K562 (cell line): ENCODE data around the gene RBMX. TPM values are rescaled to one million over a fixed set of nuclear protein-coding genes. Genes with fewer than 3 reads are reported as not detected.

Experiments used
- ARNT ChIP-seq, 2 experiments: fragments of 450-650 bp; IDR thresholded peaks; 2 replicates each; pipeline ENCODE4 v1.6.1; 2016; ENCODE audit warnings: mild to moderate bottlenecking in 1 of 2
- BMI1 ChIP-seq: fragments of 150-350 bp; IDR thresholded peaks from 2 replicates; pipeline ENCODE4 v1.6.1; 2014; ENCODE audit warnings: low read length
- EP400 ChIP-seq: fragments of 450-650 bp; IDR thresholded peaks from 2 replicates; pipeline ENCODE4 v1.6.1; 2017; ENCODE audit warnings: antibody characterized with exemption, mild to moderate bottlenecking, moderate library complexity
- ETS2 ChIP-seq: IDR thresholded peaks from 2 replicates; pipeline ENCODE4 v1.6.1; 2016; ENCODE audit warnings: borderline replicate concordance, missing genetic modification characterization, mild to moderate bottlenecking, moderate library complexity, missing compliant biosample characterization; ENCODE audit not compliant: poor library complexity, severe bottlenecking
- ETV6 ChIP-seq, 3 experiments: fragments of 150-350 bp in 1 of 3; sonication (generic) in 1 of 3; formaldehyde crosslinking in 1 of 3; IDR thresholded peaks; 2 replicates each; pipeline versions ENCODE4 v1.6.1 to v1.8.0; 2014 to 2022; ENCODE audit warnings: borderline replicate concordance in 2 of 3, low read depth in 2 of 3, antibody characterized with exemption in 1 of 3, low read length in 1 of 3, mild to moderate bottlenecking in 1 of 3, missing genetic modification reagents in 1 of 3
- HCFC1 ChIP-seq: IDR thresholded peaks from 2 replicates; pipeline ENCODE4 v1.6.1; 2012; ENCODE audit warnings: low read depth, low read length, improper control_type of control experiment
- HDAC2 ChIP-seq: fragments of 450-650 bp; IDR thresholded peaks from 2 replicates; pipeline ENCODE4 v1.6.1; 2016; ENCODE audit warnings: mild to moderate bottlenecking
- RFX7 ChIP-seq: fragments of 250-450 bp; sonication (Bioruptor Pico); IDR thresholded peaks from 2 replicates; pipeline ENCODE4 v1.5.1; 2021; ENCODE audit warnings: mild to moderate bottlenecking
- SMAD1 ChIP-seq: fragments of 150-350 bp; IDR thresholded peaks from 2 replicates; pipeline ENCODE4 v1.6.1; 2014; ENCODE audit warnings: low read length, low read depth; ENCODE audit not compliant: partially characterized antibody
- SMAD3 ChIP-seq: fragments of 450-650 bp; formaldehyde crosslinking; conservative IDR thresholded peaks from 2 replicates; pipeline ENCODE4 v1.4.0; 2020; ENCODE audit warnings: mild to moderate bottlenecking
- SMARCB1 ChIP-seq: IDR thresholded peaks from 2 replicates; pipeline ENCODE4 v1.6.1; 2011; ENCODE audit warnings: improper control_type of control experiment, low read depth; ENCODE audit not compliant: insufficient read length
- XRCC3 ChIP-seq: fragments of 450-650 bp; IDR thresholded peaks from 2 replicates; pipeline ENCODE4 v1.6.1; 2017; ENCODE audit warnings: mild to moderate bottlenecking, moderate library complexity
- ZNF134 ChIP-seq: fragments of 250-450 bp; sonication (Bioruptor Pico); conservative IDR thresholded peaks from 2 replicates; pipeline ENCODE4 v1.4.0; 2020
- ZNF77 ChIP-seq: fragments of 250-450 bp; sonication (Bioruptor Pico); IDR thresholded peaks from 2 replicates; pipeline ENCODE4 v1.5.0; 2020
- polyA plus RNA-seq, 8 experiments: library from polyadenylated mRNA; depleted of rRNA in 4 of 8; stranded (reverse) in 5 of 8; unstranded in 3 of 8; fragments of >200 nt; fragmentation: Nextera tagmentation in 2 of 8; fragmentation: Illumina TruSeq in 1 of 8; extraction: Ambion mirVana in 2 of 8; extraction: Trizol in 1 of 8; gene quantifications; 2 replicates each; pipeline versions ENCODE4 v1.2.1 to v1.2.3, GENCODE V29; 2011 to 2014; ENCODE audit warnings: inconsistent platforms in 1 of 8, missing spikeins in 1 of 8
- total RNA-seq, 7 experiments: library from RNA; depleted of rRNA in 6 of 7; stranded (reverse); fragments of >200 nt in 6 of 7; fragmentation: Illumina TruSeq in 2 of 7; extraction: Trizol in 2 of 7; gene quantifications; 2 replicates each; pipeline versions ENCODE4 v1.2.1 to v1.2.3, GENCODE V29; 2011 to 2021; ENCODE audit warnings: low replicate concordance in 1 of 7
- TF ChIP-seq, protein P1 (sequence below), 2 experiments: fragments of 450-650 bp; conservative IDR thresholded peaks; 2 replicates each; pipeline ENCODE4 v1.6.1; 2017; ENCODE audit warnings: mild to moderate bottlenecking in 2 of 2, moderate library complexity in 2 of 2
- TF ChIP-seq, protein P2 (sequence below): sonication (generic); formaldehyde crosslinking; IDR thresholded peaks from 2 replicates; pipeline ENCODE4 v1.8.1; 2023; ENCODE audit warnings: mild to moderate bottlenecking, missing genetic modification reagents
- TF ChIP-seq, protein P3 (sequence below): fragments of 250-450 bp; sonication (Bioruptor Pico); IDR thresholded peaks from 2 replicates; pipeline ENCODE4 v1.4.0; 2020
- TF ChIP-seq, protein P4 (sequence below): sonication (generic); formaldehyde crosslinking; IDR thresholded peaks from 2 replicates; pipeline ENCODE4 v1.4.0; 2020; ENCODE audit warnings: mild to moderate bottlenecking, missing genetic modification reagents

RBMX gene
- total and polyA plus RNA-seq, 9 of the 15 experiments (the other 6 are each of a cell fraction or from before 2014, with no cell fraction given), result 405 to 671 (median 540) TPM

DNA sequence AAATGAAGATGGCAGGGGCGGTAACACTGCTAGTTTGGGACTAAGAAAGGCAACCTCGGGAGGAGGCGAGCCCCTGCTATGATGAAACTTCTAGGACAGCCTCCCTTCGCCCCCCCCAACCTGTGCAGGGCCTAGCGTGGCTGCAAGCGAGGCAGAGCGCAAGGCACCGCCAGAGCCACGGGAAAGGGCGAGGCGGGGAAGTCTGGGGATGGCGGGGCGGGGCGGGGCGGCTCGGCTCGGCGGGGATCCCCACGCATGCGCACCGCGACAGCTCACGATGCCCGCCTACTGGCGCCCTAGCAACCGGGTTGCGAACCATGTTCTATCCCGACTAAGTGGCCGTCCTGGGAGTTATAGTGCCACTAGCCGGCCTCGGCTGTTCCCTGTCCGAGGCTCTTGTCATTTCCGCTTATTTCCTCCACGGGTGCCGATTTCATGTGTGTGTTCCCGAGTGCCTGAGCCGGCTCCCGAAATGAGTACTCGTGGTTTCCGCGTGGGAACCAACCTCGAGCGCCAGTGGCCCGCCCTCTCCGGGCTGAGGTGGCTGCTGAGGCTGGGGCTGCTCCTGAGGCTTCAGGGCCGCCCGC is 28.7 kb upstream of the RBMX start (continued):
- TF ChIP-seq, protein P1, sequence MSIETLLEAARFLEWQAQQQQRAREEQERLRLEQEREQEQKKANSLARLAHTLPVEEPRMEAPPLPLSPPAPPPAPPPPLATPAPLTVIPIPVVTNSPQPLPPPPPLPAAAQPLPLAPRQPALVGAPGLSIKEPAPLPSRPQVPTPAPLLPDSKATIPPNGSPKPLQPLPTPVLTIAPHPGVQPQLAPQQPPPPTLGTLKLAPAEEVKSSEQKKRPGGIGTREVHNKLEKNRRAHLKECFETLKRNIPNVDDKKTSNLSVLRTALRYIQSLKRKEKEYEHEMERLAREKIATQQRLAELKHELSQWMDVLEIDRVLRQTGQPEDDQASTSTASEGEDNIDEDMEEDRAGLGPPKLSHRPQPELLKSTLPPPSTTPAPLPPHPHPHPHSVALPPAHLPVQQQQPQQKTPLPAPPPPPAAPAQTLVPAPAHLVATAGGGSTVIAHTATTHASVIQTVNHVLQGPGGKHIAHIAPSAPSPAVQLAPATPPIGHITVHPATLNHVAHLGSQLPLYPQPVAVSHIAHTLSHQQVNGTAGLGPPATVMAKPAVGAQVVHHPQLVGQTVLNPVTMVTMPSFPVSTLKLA (conservative IDR thresholded peaks at IDR 0.05), result peak; percentile 66 to 85; a peak in 3 of 4 replicates
- TF ChIP-seq, protein P2, sequence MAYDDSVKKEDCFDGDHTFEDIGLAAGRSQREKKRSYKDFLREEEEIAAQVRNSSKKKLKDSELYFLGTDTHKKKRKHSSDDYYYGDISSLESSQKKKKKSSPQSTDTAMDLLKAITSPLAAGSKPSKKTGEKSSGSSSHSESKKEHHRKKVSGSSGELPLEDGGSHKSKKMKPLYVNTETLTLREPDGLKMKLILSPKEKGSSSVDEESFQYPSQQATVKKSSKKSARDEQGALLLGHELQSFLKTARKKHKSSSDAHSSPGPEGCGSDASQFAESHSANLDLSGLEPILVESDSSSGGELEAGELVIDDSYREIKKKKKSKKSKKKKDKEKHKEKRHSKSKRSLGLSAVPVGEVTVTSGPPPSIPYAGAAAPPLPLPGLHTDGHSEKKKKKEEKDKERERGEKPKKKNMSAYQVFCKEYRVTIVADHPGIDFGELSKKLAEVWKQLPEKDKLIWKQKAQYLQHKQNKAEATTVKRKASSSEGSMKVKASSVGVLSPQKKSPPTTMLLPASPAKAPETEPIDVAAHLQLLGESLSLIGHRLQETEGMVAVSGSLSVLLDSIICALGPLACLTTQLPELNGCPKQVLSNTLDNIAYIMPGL, result no peak
- TF ChIP-seq ZNF77 (CRISPR knock-in tag) (no peak), BMI1 (no peak), RFX7 (CRISPR knock-in tag) (no peak), ZNF134 (CRISPR knock-in tag) (no peak), XRCC3 (no peak), EP400 (peak; percentile 72), ETS2 (tag) (no peak), HDAC2 (no peak), SMAD1 (no peak), ARNT (IDR thresholded peaks at IDR 0.05) (no peak), HCFC1 (peak; percentile 59), SMARCB1 (no peak), SMAD3 (no peak), ETV6 (IDR thresholded peaks at IDR 0.05; ENCODE audit: borderline replicate concordance in 1 of 2, low read depth in 2 of 2, low read length in 1 of 2) (no peak), ETV6 (CRISPR knock-in tag; IDR thresholded peaks at IDR 0.05; ENCODE audit: borderline replicate concordance) (no peak)
- TF ChIP-seq, protein P3, sequence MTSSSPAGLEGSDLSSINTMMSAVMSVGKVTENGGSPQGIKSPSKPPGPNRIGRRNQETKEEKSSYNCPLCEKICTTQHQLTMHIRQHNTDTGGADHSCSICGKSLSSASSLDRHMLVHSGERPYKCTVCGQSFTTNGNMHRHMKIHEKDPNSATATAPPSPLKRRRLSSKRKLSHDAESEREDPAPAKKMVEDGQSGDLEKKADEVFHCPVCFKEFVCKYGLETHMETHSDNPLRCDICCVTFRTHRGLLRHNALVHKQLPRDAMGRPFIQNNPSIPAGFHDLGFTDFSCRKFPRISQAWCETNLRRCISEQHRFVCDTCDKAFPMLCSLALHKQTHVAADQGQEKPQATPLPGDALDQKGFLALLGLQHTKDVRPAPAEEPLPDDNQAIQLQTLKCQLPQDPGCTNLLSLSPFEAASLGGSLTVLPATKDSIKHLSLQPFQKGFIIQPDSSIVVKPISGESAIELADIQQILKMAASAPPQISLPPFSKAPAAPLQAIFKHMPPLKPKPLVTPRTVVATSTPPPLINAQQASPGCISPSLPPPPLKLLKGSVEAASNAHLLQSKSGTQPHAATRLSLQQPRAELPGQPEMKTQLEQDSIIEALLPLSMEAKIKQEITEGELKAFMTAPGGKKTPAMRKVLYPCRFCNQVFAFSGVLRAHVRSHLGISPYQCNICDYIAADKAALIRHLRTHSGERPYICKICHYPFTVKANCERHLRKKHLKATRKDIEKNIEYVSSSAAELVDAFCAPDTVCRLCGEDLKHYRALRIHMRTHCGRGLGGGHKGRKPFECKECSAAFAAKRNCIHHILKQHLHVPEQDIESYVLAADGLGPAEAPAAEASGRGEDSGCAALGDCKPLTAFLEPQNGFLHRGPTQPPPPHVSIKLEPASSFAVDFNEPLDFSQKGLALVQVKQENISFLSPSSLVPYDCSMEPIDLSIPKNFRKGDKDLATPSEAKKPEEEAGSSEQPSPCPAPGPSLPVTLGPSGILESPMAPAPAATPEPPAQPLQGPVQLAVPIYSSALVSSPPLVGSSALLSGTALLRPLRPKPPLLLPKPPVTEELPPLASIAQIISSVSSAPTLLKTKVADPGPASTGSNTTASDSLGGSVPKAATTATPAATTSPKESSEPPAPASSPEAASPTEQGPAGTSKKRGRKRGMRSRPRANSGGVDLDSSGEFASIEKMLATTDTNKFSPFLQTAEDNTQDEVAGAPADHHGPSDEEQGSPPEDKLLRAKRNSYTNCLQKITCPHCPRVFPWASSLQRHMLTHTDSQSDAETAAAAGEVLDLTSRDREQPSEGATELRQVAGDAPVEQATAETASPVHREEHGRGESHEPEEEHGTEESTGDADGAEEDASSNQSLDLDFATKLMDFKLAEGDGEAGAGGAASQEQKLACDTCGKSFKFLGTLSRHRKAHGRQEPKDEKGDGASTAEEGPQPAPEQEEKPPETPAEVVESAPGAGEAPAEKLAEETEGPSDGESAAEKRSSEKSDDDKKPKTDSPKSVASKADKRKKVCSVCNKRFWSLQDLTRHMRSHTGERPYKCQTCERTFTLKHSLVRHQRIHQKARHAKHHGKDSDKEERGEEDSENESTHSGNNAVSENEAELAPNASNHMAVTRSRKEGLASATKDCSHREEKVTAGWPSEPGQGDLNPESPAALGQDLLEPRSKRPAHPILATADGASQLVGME (CRISPR knock-in tag), result no peak
- TF ChIP-seq, protein P4, sequence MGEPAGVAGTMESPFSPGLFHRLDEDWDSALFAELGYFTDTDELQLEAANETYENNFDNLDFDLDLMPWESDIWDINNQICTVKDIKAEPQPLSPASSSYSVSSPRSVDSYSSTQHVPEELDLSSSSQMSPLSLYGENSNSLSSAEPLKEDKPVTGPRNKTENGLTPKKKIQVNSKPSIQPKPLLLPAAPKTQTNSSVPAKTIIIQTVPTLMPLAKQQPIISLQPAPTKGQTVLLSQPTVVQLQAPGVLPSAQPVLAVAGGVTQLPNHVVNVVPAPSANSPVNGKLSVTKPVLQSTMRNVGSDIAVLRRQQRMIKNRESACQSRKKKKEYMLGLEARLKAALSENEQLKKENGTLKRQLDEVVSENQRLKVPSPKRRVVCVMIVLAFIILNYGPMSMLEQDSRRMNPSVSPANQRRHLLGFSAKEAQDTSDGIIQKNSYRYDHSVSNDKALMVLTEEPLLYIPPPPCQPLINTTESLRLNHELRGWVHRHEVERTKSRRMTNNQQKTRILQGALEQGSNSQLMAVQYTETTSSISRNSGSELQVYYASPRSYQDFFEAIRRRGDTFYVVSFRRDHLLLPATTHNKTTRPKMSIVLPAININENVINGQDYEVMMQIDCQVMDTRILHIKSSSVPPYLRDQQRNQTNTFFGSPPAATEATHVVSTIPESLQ (CRISPR knock-in tag), result no peak
